ENCODE data around the gene CTXND1.

Gene CTXND1

DNA sequence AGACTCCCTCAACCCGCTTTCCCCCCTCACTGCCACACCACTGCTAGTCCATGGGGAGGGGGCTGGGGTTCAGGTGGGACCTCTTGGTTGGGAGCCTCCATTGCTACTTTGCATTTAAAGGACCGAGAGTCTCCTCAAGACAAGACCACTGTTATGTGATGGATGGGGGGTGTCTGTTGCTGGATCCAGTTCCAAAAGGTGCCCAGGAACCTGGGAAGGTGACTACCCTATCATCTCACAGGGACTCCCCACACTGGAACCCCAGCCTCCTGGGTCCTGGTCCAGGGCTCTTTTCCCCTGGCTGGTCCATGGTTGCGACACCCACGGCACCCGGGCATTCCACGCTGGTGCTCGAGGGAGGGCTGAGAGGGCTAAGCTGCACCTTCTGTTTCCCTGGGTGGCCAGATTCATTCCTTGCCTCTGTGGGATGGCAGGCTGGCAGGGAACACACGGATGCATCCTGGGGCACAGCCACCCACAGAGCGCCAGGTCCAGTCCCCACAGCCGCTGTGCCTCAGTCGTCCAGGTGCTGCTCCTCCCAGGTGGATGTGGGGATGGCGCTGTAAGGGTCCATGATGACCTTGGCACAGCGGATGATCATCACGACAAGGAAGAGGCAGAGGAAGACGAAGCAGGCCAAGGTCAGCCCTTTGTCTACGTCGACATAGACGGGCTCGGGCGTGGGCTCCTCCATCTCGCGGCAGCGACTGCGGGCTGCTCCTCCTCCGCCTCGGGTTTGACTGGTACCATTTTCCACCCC, 50.6 kb downstream of the CTXND1 start:
- Histone ChIP-seq H3K36me3 (ENCODE audit: control insufficient read depth, insufficient read depth, low read length) (no peaks in the 10 kb centered on the region), H3K27me3 (replicated peaks; ENCODE audit: control insufficient read depth, insufficient read depth, low read length) (no peaks in the 10 kb centered on the region; the same call in none of the 2 replicates), H3K4me3 (replicated peaks; ENCODE audit: low read depth, low read length) (no peak overlapping the region)
- TF ChIP-seq, protein P1, sequence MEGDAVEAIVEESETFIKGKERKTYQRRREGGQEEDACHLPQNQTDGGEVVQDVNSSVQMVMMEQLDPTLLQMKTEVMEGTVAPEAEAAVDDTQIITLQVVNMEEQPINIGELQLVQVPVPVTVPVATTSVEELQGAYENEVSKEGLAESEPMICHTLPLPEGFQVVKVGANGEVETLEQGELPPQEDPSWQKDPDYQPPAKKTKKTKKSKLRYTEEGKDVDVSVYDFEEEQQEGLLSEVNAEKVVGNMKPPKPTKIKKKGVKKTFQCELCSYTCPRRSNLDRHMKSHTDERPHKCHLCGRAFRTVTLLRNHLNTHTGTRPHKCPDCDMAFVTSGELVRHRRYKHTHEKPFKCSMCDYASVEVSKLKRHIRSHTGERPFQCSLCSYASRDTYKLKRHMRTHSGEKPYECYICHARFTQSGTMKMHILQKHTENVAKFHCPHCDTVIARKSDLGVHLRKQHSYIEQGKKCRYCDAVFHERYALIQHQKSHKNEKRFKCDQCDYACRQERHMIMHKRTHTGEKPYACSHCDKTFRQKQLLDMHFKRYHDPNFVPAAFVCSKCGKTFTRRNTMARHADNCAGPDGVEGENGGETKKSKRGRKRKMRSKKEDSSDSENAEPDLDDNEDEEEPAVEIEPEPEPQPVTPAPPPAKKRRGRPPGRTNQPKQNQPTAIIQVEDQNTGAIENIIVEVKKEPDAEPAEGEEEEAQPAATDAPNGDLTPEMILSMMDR (IDR thresholded peaks at IDR 0.05; ENCODE audit: insufficient read depth, low read length, poor library complexity, severe bottlenecking) = no peak
- no peak for DNase-seq (ENCODE audit: extremely low read depth, insufficient read length)

DNA sequence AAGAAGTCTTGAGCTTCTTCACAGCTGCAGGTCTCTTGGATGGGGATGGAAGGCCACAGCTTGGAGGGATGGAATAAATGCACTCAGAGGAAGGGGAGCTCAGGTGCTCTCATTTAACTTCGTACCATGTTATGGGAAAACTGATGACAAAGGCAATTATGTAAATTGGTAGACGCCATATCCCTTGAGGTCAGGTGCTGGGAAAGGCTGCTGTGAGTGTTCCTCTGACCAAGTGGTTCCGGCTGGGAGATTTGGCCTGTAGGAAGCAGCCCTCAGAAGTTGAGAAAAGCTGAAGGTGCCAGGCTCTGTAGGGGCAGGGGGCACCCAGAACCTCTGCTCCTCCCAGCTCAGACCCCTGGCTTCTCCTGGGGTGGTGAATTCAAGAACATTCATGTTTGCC, 52.1 kb downstream of the CTXND1 start:
- Histone ChIP-seq H3K4me3 (replicated peaks; ENCODE audit: low read depth, low read length) (no peak overlapping the region), H3K27me3 (replicated peaks; ENCODE audit: control insufficient read depth, insufficient read depth, low read length) (no peaks in the 10 kb centered on the region; the same call in none of the 2 replicates), H3K36me3 (ENCODE audit: control insufficient read depth, insufficient read depth, low read length) (no peaks in the 10 kb centered on the region)
- DNase-seq (ENCODE audit: extremely low read depth, insufficient read length) = no peak
- TF ChIP-seq, protein P1 (IDR thresholded peaks at IDR 0.05; ENCODE audit: insufficient read depth, low read length, poor library complexity, severe bottlenecking) = no peak

DNA sequence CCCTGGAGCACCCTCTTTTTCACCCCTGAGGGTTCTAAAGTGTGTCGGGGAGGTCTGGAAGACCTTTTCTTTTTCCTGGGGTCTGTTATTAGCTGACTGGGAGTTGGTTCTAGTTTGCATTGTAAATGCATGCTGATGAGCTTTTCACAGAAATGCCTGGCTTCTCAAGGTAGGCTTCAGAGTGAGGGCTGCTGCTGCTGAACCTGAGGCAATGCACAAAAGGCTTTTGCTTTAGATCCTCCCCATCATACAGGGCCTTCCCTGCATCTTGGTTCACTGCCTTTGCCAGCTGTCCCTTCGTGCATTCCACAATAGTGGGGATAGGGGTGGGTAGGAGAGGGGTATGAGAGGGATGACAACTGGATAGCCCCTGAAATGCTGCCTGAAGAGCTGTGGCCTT, 52.6 kb downstream of the CTXND1 start:
- no peaks in the 10 kb centered on the region for H3K36me3 ChIP-seq (ENCODE audit: control insufficient read depth, insufficient read depth, low read length)
- TF ChIP-seq, protein P1 (IDR thresholded peaks at IDR 0.05; ENCODE audit: insufficient read depth, low read length, poor library complexity, severe bottlenecking) = no peak
- DNase-seq (ENCODE audit: extremely low read depth, insufficient read length) = no peak
- no peaks in the 10 kb centered on the region; the same call in none of the 2 replicates for H3K27me3 ChIP-seq (replicated peaks; ENCODE audit: control insufficient read depth, insufficient read depth, low read length)
- no peak overlapping the region for H3K4me3 ChIP-seq (replicated peaks; ENCODE audit: low read depth, low read length)

DNA sequence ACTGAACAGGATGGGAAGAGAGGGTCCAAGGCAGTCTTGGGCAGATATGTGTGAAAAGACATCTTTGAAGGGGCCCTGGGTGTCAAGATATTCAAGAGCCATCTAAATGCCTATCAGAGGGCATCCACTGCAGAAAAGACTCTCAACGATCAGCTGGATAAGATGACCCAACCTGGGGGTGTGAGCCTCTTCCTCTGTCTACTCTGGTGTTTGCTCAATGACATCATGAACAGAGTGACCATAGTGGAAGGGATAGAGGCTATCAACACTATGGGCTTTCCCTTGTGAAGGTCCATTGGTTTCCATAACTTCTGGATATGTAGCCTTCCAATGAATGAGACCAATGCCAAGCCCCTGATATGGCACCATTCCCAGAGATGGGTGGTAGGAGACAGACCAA, 57.1 kb downstream of the CTXND1 start:
- TF ChIP-seq, protein P1 (IDR thresholded peaks at IDR 0.05; ENCODE audit: insufficient read depth, low read length, poor library complexity, severe bottlenecking) = no peak
- H3K27me3 ChIP-seq (replicated peaks; ENCODE audit: control insufficient read depth, insufficient read depth, low read length) = no peaks in the 10 kb centered on the region; the same call in 1 of the 2 replicates
- no peak overlapping the region for H3K4me3 ChIP-seq (replicated peaks; ENCODE audit: low read depth, low read length)
- DNase-seq (ENCODE audit: extremely low read depth, insufficient read length) = no peak
- no peaks in the 10 kb centered on the region for H3K36me3 ChIP-seq (ENCODE audit: control insufficient read depth, insufficient read depth, low read length)

DNA sequence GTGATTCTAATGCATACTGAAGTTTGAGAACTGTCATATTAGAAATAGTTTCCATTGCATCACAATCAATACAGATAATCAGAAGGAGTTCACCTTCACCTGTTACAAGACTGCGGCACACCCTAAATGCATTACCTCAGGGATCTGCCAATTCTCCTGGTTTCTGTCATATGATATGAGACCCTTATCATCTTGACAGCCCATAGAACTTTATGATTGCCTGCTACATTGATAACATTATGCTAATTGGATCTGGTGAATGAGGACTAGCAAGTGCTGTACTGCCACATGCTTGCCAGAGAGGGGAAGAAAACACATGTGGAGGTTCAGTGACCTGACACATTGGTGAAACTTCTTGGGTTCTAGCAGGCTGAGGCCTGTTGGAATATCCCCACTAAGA, 57.8 kb downstream of the CTXND1 start:
- Histone ChIP-seq H3K4me3 (replicated peaks; ENCODE audit: low read depth, low read length) (no peak overlapping the region), H3K27me3 (replicated peaks; ENCODE audit: control insufficient read depth, insufficient read depth, low read length) (no peaks in the 10 kb centered on the region; the same call in 1 of the 2 replicates), H3K36me3 (ENCODE audit: control insufficient read depth, insufficient read depth, low read length) (no peaks in the 10 kb centered on the region; the same call in 1 of the 2 replicates)
- no peak for DNase-seq (ENCODE audit: extremely low read depth, insufficient read length)
- TF ChIP-seq, protein P1 (IDR thresholded peaks at IDR 0.05; ENCODE audit: insufficient read depth, low read length, poor library complexity, severe bottlenecking) = no peak

Measured in GM06990 (cell line).